PFSK-1 (cell line): ENCODE measurements around the gene FZD2. TPM values are rescaled to one million over a fixed set of nuclear protein-coding genes. Genes with fewer than 3 reads are reported as not detected.

Source experiments
- FOXP2 ChIP-seq: optimal IDR thresholded peaks from 2 replicates; pipeline ENCODE3; 2011; ENCODE audit warnings: borderline replicate concordance, control low read depth, inconsistent platforms; ENCODE audit not compliant: insufficient read depth; ENCODE audit errors: extremely low read length, extremely low read depth
- POLR2AphosphoS5 ChIP-seq: IDR thresholded peaks from 2 replicates; pipeline ENCODE4 v1.6.1; 2012; ENCODE audit warnings: low read depth, mild to moderate bottlenecking, control low read depth, low read length, moderate library complexity
- REST ChIP-seq, 2 experiments: IDR thresholded peaks; 2 replicates each; pipeline versions ENCODE4 v1.6.1 to v1.8.0; 2011 to 2012; ENCODE audit warnings: low read depth in 2 of 2, low read length in 2 of 2, control low read depth in 1 of 2, inconsistent platforms in 1 of 2, mild to moderate bottlenecking in 1 of 2, moderate library complexity in 1 of 2; ENCODE audit not compliant: insufficient read depth in 1 of 2
- SIN3A ChIP-seq: IDR thresholded peaks from 2 replicates; pipeline ENCODE4 v1.6.1; 2012; ENCODE audit warnings: mild to moderate bottlenecking, low read length, moderate library complexity, borderline replicate concordance; ENCODE audit not compliant: insufficient read depth
- TAF1 ChIP-seq: IDR thresholded peaks from 2 replicates; pipeline ENCODE4 v1.6.1; 2012; ENCODE audit warnings: low read length, control low read depth, borderline replicate concordance; ENCODE audit not compliant: insufficient read depth
- polyA plus RNA-seq: library from polyadenylated mRNA; unstranded; fragments of >200 nt; gene quantifications from one replicate; pipeline ENCODE4 v1.2.1, GENCODE V29; 2012; ENCODE audit warnings: low read depth, missing spikeins; ENCODE audit not compliant: insufficient read length

Gene FZD2
- polyA plus RNA-seq = 21.2 TPM

GRCh38 chr17:44556832-44557606, at the start of gene FZD2:
TSS of gene FZD2 (plus strand) at chr17:44557484. CDS start at chr17:44557689, 205 bp downstream.
- TF ChIP-seq FOXP2 (no peak), POLR2AphosphoS5 (no peak)

GRCh38 chr17:44518032-44518431, 39.3 kb upstream of the FZD2 start:
- no peak for TF ChIP-seq FOXP2
- TF ChIP-seq REST (IDR thresholded peaks at IDR 0.05; ENCODE audit: insufficient read depth in 1 of 2, low read depth in 2 of 2, low read length in 2 of 2) = no peak
- no peak for TF ChIP-seq SIN3A
- no peak for TF ChIP-seq TAF1
- TF ChIP-seq POLR2AphosphoS5 = no peak

DNA sequence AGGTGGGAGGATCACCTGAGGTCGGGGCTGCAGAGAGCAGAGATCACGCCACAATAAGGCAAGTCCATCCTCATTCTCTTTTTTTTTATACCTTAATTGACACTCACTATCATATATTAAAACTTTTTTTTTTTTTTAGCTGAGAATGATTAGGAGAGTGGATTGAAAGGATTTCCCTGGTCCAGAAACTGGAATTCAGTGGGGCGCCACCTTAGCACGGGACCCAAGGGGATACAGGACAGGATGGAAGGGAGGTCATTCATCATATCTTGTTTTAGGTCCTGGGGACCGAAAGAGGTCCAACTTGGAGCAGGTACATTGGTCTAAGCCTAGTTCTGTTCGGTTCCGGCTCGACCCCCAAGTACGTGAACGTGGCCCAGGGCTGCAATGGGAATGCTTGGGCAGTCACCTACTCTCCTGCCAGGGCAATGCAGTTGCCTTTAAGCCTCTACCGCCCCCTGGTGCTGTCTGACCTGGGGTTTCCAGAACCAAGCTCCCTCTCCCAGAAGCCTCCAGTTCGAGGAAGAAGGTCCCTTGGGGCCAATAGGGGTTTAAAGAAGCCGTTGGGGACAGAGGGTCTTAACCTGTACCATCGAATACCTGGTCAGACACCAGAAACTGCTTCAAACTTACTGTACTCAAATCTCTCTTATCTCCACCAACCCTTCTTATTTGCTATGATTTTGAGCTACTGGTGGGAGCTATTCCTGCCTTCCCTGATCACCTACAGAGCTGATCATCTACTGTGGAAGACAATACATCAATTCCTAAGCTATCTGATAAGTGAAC, 34.2 kb upstream of the FZD2 start:
- no peak for TF ChIP-seq TAF1
- no peak for TF ChIP-seq SIN3A
- TF ChIP-seq FOXP2 = no peak
- TF ChIP-seq REST (IDR thresholded peaks at IDR 0.05; ENCODE audit: insufficient read depth in 1 of 2, low read depth in 2 of 2, low read length in 2 of 2) = no peak
- TF ChIP-seq POLR2AphosphoS5 = no peak

DNA sequence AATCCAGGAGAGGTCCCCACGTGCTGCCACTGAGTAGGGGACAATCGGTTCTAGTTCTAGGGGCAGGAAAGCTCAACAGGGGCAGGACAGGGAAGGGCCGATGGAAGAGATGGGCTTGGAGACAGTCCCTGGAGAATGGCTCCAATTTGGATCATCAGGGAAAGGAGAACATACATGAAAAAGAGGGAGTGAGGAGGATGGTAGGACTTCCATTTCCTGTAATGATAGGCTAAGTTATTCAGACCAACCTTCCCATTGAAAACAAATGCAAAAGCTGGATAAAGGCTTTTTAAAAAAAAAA, 33.7 kb upstream of the FZD2 start:
- TF ChIP-seq SIN3A = no peak
- no peak for TF ChIP-seq POLR2AphosphoS5
- no peak for TF ChIP-seq REST (IDR thresholded peaks at IDR 0.05; ENCODE audit: insufficient read depth in 1 of 2, low read depth in 2 of 2, low read length in 2 of 2)
- no peak for TF ChIP-seq TAF1
- no peak for TF ChIP-seq FOXP2

GRCh38 chr17:44527102-44527501, 30.2 kb upstream of the FZD2 start:
- TF ChIP-seq TAF1 = no peak

DNA sequence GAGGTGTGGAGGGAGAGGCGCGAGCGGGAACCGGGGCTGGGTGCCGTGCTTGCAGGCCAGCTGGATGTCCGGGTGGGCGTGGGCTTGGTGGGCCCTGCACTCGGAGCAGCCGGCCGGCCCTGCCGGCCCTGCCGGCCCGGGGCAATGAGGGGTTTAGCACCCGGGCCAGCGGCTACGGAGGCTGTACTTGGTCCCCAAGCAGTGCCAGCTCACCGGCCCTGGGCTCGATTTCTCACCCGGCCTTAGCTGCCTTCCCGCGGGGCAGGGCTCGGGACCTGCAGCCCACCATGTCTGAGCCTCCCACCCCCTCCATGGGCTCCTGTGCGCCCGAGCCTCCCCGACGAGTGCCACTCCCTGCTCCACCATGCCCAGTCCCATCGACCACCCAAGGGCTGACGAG, 29.3 kb upstream of the FZD2 start:
- TF ChIP-seq REST (IDR thresholded peaks at IDR 0.05; ENCODE audit: insufficient read depth in 1 of 2, low read depth in 2 of 2, low read length in 2 of 2) = no peak
- TF ChIP-seq FOXP2 = no peak
- TF ChIP-seq SIN3A = no peak
- no peak for TF ChIP-seq TAF1
- no peak for TF ChIP-seq POLR2AphosphoS5
